H1 (cell line): ENCODE measurements around the gene WNT8B.

Source experiments
- EZH2 ChIP-seq: fragments of 200-600 bp; sonication (generic); IDR thresholded peaks from 2 replicates; pipeline ENCODE4 v1.7.1; 2012; ENCODE audit warnings: low read depth, mild to moderate bottlenecking, moderate library complexity, low read length, inconsistent platforms; ENCODE audit not compliant: severe bottlenecking
- GTF2F1 ChIP-seq: IDR thresholded peaks from 2 replicates; pipeline ENCODE4 v1.6.1; 2012; ENCODE audit warnings: low read depth, low read length, improper control_type of control experiment, borderline replicate concordance
- POLR2A ChIP-seq, 2 experiments: IDR thresholded peaks; 1 replicate in 1 of 2; 2 replicates in 1 of 2; pipeline ENCODE4 v1.6.1; 2011; ENCODE audit warnings: low read depth in 2 of 2, low read length in 2 of 2, mild to moderate bottlenecking in 2 of 2; ENCODE audit errors: control extremely low read depth in 1 of 2
- ZNF274 ChIP-seq: IDR thresholded peaks from 2 replicates; pipeline ENCODE4 v1.7.0; 2012; ENCODE audit warnings: low read length, borderline replicate concordance; ENCODE audit errors: extremely low read depth

DNA sequence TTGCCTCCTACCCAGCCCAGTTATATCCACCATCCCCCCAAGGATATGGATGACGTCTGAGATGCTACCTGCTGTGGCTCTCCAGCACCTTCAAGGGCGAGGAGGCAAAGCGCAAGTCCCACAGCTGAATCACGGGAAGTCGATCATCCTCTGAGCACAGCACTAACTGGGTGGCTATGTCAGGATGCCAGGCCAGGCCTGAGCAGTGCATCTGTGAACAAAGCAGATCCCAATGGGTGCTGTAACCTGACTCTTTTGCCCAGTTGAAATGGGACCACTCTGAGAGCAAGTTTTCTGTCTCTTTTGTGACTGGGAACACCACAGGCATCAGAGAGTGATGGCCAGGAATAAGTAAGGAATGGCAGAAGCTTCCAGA is 44.5 kb downstream of the WNT8B start:
- no peak for TF ChIP-seq EZH2
- no peak for TF ChIP-seq ZNF274
- TF ChIP-seq GTF2F1: no peak
- no peak for TF ChIP-seq POLR2A (IDR thresholded peaks at IDR 0.05; ENCODE audit: control extremely low read depth in 1 of 2, low read depth in 2 of 2, low read length in 2 of 2)
